ENCODE data around the gene PTPRB.

Gene PTPRB

GRCh38 chr12:70553391-70553859 is 83.8 kb downstream of the PTPRB start:
- TF ChIP-seq ZBTB7A (IDR thresholded peaks at IDR 0.05; ENCODE audit: low read depth) (no peak), CREB1 (IDR thresholded peaks at IDR 0.05; ENCODE audit: low read depth) (no peak), NFIC (IDR thresholded peaks at IDR 0.05) (no peak), RAD21 (IDR thresholded peaks at IDR 0.05; ENCODE audit: low read depth) (no peak)
- TF ChIP-seq, protein P1, sequence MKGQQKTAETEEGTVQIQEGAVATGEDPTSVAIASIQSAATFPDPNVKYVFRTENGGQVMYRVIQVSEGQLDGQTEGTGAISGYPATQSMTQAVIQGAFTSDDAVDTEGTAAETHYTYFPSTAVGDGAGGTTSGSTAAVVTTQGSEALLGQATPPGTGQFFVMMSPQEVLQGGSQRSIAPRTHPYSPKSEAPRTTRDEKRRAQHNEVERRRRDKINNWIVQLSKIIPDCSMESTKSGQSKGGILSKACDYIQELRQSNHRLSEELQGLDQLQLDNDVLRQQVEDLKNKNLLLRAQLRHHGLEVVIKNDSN (IDR thresholded peaks at IDR 0.05), result no peak

GRCh38 chr12:70551731-70552130 is 85.5 kb downstream of the PTPRB start:
- TF ChIP-seq RAD21 (IDR thresholded peaks at IDR 0.05; ENCODE audit: low read depth) (no peak), ZBTB7A (IDR thresholded peaks at IDR 0.05; ENCODE audit: low read depth) (no peak), MAX (IDR thresholded peaks at IDR 0.05) (no peak), TAF1 (IDR thresholded peaks at IDR 0.05; ENCODE audit: low read depth) (no peak), CEBPB (IDR thresholded peaks at IDR 0.05) (no peak), FOXM1 (IDR thresholded peaks at IDR 0.05; ENCODE audit: borderline replicate concordance, low read depth) (no peak), NFIC (IDR thresholded peaks at IDR 0.05) (no peak), YY1 (IDR thresholded peaks at IDR 0.05; ENCODE audit: low read depth) (no peak), TEAD4 (IDR thresholded peaks at IDR 0.05) (no peak), EP300 (IDR thresholded peaks at IDR 0.05; ENCODE audit: borderline replicate concordance) (no peak), TCF12 (IDR thresholded peaks at IDR 0.05; ENCODE audit: low read depth) (no peak), CREB1 (IDR thresholded peaks at IDR 0.05; ENCODE audit: low read depth) (no peak), EGR1 (IDR thresholded peaks at IDR 0.05) (no peak)
- TF ChIP-seq, protein P2, sequence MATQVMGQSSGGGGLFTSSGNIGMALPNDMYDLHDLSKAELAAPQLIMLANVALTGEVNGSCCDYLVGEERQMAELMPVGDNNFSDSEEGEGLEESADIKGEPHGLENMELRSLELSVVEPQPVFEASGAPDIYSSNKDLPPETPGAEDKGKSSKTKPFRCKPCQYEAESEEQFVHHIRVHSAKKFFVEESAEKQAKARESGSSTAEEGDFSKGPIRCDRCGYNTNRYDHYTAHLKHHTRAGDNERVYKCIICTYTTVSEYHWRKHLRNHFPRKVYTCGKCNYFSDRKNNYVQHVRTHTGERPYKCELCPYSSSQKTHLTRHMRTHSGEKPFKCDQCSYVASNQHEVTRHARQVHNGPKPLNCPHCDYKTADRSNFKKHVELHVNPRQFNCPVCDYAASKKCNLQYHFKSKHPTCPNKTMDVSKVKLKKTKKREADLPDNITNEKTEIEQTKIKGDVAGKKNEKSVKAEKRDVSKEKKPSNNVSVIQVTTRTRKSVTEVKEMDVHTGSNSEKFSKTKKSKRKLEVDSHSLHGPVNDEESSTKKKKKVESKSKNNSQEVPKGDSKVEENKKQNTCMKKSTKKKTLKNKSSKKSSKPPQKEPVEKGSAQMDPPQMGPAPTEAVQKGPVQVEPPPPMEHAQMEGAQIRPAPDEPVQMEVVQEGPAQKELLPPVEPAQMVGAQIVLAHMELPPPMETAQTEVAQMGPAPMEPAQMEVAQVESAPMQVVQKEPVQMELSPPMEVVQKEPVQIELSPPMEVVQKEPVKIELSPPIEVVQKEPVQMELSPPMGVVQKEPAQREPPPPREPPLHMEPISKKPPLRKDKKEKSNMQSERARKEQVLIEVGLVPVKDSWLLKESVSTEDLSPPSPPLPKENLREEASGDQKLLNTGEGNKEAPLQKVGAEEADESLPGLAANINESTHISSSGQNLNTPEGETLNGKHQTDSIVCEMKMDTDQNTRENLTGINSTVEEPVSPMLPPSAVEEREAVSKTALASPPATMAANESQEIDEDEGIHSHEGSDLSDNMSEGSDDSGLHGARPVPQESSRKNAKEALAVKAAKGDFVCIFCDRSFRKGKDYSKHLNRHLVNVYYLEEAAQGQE (IDR thresholded peaks at IDR 0.05; ENCODE audit: low read depth), result no peak
- TF ChIP-seq, protein P1 (IDR thresholded peaks at IDR 0.05), result no peak

DNA sequence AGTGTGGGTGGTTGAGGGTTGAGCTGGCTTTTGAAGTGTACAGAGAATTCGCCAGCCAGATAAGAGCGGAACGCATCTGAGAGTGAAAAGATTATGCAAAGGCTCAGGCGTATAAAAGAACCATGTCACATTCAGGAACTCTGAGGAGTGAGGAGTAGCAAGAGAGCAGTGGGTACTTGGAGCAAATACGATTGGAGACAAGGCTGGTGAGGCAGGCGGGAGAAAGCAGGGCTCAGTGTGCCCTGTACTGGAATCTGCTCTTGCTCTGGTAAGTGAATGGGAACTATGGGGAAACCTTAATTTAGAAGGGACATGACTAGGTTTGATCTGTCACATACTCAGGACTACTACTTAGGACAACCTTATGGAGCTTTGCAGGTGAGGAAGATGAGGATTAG is 87.0 kb downstream of the PTPRB start:
- TF ChIP-seq FOXM1 (IDR thresholded peaks at IDR 0.05; ENCODE audit: borderline replicate concordance, low read depth) (no peak), TCF12 (IDR thresholded peaks at IDR 0.05; ENCODE audit: low read depth) (no peak), EGR1 (IDR thresholded peaks at IDR 0.05) (no peak), YY1 (IDR thresholded peaks at IDR 0.05; ENCODE audit: low read depth) (no peak), TAF1 (IDR thresholded peaks at IDR 0.05; ENCODE audit: low read depth) (no peak), RAD21 (IDR thresholded peaks at IDR 0.05; ENCODE audit: low read depth) (no peak), TEAD4 (IDR thresholded peaks at IDR 0.05) (no peak), NFIC (IDR thresholded peaks at IDR 0.05) (no peak), MAX (IDR thresholded peaks at IDR 0.05) (no peak)
- TF ChIP-seq, protein P2 (IDR thresholded peaks at IDR 0.05; ENCODE audit: low read depth), result no peak
- TF ChIP-seq, protein P1 (IDR thresholded peaks at IDR 0.05), result no peak

DNA sequence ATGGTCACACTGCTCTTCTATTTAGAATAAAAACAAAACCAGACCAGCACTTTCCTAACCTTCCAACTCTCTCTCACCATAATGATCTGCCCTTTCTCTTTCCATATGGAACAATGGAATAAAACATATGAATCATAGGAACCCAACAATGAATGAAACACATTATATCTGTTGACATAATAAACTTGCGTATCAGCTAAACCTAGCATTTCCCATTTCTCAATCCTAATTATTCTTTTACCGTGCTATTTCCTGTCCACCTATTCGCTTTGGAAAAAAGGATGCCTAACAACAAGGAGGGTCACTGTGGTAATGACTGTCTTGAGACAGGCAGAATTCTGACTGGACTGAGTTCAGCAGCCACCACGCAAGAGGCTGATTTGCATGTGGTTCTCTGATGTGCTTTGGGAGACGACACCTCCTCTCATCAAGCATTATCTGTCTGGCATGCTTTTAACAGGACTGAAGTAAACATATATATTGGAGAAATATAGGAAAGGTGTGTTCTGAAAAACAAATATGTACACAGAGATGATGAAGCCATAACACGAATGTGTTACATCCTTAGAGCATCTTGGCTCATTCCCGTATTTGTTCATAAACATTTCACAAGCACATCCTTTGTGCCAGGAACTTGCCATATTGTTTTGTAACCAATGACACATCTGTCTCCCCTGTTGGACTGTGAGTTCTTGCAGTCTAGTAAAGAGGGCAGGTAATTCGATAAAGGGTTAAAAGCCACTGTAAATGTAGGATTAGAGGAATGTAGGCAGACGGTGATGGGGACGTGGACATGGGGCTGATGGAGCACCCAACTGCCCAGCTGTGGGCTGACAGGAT is 87.7 kb downstream of the PTPRB start:
- TF ChIP-seq FOXM1 (IDR thresholded peaks at IDR 0.05; ENCODE audit: borderline replicate concordance, low read depth) (no peak), NFIC (IDR thresholded peaks at IDR 0.05) (no peak), ZBTB7A (IDR thresholded peaks at IDR 0.05; ENCODE audit: low read depth) (no peak)
- TF ChIP-seq, protein P1 (IDR thresholded peaks at IDR 0.05), result no peak

- no peak for TF ChIP-seq CREB1 (IDR thresholded peaks at IDR 0.05; ENCODE audit: low read depth)
- no peak for TF ChIP-seq FOXM1 (IDR thresholded peaks at IDR 0.05; ENCODE audit: borderline replicate concordance, low read depth)
Measured at GRCh38 chr12:70543444-70543843, 93.8 kb downstream of the PTPRB start.
